Measurements from ENCODE around the gene FYB1. TPM values are rescaled to one million over a fixed set of nuclear protein-coding genes. Genes with fewer than 3 reads are reported as not detected.
"Not testable (repeated sequence)": the region's sequence is repeated elsewhere in the genome, so short reads cannot be mapped to it uniquely, and the experiment has no call there.

Gene FYB1, protein sequence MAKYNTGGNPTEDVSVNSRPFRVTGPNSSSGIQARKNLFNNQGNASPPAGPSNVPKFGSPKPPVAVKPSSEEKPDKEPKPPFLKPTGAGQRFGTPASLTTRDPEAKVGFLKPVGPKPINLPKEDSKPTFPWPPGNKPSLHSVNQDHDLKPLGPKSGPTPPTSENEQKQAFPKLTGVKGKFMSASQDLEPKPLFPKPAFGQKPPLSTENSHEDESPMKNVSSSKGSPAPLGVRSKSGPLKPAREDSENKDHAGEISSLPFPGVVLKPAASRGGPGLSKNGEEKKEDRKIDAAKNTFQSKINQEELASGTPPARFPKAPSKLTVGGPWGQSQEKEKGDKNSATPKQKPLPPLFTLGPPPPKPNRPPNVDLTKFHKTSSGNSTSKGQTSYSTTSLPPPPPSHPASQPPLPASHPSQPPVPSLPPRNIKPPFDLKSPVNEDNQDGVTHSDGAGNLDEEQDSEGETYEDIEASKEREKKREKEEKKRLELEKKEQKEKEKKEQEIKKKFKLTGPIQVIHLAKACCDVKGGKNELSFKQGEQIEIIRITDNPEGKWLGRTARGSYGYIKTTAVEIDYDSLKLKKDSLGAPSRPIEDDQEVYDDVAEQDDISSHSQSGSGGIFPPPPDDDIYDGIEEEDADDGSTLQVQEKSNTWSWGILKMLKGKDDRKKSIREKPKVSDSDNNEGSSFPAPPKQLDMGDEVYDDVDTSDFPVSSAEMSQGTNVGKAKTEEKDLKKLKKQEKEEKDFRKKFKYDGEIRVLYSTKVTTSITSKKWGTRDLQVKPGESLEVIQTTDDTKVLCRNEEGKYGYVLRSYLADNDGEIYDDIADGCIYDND
- 1.6 TPM for total RNA-seq

DNA sequence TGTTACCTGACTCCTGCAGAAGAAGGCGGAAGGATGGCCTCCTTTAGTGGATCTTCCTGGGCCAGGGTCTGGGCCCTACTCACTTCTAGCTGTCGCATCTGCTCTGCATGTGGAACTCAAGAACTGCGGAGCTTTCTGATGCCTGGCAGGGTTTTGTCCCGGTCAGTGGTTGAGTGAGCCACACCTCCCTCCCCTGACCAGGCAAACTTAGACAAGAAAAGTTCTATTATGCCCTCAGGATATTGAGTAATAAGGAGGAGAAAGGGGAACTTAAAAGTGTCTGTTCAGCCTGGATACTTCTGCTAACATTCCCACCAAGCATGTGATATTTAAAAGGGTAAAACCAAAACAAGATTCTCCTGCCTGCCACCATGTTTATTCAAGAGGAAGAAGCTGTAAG is at the start of gene FYB1:
Gene FYB1, minus strand, starts transcription at position 127 of the 400 bp plus-strand sequence. CDS start 16,603 bp downstream, outside the sequence.
- DNase-seq (ENCODE audit: low spot score in 2 of 2): no peak
- FAIRE-seq: no peak

DNA sequence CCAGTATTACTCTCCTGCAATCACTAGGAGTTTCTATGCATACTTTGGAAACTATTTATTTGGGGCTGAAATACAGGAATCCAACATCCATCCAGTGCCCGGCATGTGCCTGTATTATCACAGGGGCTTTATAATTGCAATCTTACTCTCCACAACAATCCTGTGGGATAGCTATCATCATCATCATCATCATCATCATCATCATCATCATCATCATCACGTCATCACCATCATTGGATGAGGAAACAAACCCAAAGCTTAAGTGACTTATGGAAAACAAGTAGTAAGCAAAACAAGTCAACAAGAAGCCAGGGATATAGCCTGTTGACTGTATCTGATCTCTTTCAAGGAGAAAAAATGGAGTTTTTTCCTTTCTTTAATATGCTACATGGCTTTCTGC is 47.8 kb upstream of the FYB1 start:
- DNase-seq (ENCODE audit: low spot score in 2 of 2): no peak
- no peak for FAIRE-seq

DNA sequence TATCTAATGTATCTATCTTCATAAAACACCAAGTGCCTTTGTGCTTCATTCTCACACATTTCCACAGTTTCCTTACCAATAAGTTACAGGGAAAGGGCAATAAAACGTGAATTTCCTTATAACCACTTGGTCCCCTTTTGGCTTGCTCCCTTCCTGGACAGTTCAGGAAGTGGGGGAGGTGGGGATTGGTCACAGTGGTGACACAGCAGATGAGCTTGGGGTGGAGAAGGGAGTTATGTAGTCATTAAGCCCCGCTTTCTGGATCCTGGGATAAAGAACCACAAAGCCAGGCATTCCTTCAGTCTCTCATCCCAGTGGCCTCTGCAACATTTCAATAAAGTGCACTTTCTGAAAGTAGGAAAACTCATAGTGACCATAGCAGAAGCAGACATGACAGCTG is 47.1 kb upstream of the FYB1 start:
- no peak for FAIRE-seq
- no peak for DNase-seq (ENCODE audit: low spot score in 2 of 2)

DNA sequence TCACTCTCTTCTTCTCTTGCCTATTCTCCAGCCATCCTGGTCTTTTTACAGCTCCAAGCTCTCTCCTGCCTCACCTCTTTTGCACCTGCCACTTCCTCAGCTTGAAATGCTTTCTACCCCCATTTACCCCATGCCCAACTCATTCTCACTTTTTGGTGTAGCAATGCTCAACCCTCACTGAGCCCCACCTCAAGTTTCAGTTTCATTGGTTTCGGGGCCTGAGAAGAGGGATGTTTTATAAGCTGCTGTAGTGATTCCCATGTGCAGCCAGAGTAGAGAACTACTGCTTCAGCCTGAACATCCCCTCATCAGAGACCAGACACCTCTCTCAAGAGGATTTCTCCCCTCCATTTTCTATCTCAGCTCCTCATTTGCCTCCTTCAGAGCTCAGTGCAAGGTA is 45.2 kb upstream of the FYB1 start:
- DNase-seq (ENCODE audit: low spot score in 2 of 2) (no peak), FAIRE-seq (no peak)

DNA sequence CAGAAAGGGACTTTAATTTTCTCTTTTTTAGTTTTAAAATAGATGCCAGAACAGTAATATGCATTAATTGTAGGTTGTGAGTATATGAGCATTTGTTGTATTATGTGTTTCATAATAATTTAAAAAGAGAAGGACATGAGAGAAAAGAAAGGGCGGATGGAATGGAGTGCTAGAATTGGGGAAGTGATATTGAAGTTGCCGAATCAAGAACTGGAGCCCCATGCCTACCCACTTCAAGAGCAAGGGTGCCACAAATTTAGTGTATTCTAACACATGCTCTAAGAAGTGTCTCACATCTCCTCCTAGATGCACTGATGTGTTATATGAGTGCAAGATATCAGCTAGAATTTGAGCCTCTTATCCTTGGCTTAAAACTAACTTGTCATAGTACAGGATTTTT is 43.6 kb upstream of the FYB1 start:
- no peak for FAIRE-seq
- no peak for DNase-seq (ENCODE audit: low spot score in 2 of 2)

DNA sequence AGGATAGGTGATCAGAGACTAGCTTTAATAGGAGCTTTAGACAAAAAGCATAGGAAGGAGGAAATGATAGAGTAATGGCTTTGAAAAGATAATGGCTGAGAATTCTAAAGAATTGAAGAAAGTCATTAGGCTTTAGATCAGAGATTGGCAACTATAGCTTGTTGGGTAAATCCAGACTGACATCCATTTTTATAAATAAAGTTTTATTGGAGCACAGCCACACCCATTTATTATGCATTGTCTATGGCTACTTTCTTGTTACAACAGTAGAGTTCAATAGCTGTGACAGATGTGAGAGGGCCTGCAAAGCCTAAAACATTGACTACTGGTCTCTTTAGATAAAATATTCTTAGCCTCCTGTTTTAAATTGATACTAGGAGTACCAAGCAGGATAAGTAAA is 40.7 kb upstream of the FYB1 start:
- DNase-seq (ENCODE audit: low spot score in 2 of 2) (no peak), FAIRE-seq (no peak)

DNA sequence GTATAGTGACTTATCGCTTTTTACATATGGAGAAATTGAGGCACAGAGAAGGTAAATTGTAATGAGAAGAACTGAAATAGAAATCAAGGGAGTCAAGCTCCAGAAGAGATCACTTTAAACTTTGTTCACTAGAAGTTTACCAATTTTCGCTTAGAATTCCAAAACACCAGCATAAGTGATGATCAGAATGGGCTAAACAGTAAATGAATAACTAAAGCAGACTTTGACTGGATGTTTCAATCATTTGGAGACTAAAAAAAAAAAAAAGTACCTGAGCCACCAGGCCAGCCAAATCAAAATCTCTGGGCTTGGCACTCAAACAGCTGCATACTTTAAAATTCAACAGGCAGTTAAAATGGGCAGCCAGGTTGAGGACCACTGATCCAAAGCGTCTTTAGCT is 38.2 kb upstream of the FYB1 start:
- FAIRE-seq (no peak), DNase-seq (ENCODE audit: low spot score in 2 of 2) (no peak)

DNA sequence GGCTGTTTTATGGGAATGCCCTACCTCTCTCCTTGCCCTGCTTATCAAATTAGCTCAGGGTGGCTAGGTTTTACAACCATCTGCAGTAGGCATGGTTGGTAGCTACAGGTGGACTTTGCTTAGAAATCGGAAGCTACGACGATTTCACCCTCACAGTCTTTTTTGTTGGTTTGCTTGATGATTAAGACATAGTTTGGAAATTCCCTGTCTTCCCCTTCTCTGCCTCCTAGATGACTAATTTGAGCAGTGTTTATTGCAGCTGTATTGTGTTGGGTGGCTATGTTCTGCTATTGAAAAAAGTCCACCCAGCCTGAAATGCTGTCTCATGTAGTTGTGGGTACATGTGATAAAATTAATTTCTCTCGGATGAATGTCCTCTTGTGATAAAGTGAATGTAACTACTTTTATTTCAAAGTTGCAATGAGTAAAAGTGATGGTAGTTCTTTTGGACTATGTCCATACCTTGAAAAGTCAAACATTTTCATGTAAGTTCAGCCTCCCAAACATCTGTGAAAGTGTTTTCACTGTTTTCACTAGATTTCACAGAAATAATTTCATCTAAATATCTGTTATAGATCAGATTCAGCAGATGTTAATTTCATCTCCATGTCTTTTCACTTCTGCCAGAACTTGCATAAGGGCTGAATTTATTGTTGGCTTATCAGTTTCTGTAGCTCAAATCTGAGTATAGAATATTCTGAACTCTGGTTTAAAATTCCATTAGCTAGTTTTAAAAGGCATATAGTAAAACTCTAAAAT is 37.3 kb upstream of the FYB1 start:
- FAIRE-seq (no peak), DNase-seq (ENCODE audit: low spot score in 2 of 2) (no peak)

DNA sequence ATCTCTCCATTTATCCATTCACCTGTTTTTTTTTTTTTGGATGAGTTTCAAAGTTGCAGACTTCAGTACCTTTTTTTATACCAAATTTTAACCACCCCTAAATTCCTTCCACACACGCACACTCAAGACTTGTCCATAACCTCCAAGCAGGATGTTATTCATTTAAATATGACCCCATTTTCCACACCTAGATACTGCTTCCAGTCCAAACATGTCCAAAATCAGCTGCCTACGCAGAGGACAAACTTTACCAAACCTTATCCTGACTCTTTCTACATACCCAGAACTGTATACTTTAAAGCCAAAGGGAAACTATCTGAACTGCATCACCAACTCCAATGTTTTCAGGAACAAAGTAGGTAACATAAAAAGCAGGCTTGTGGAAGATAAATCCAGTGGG is 36.0 kb upstream of the FYB1 start:
- FAIRE-seq: no peak
- no peak for DNase-seq (ENCODE audit: low spot score in 2 of 2)

DNA sequence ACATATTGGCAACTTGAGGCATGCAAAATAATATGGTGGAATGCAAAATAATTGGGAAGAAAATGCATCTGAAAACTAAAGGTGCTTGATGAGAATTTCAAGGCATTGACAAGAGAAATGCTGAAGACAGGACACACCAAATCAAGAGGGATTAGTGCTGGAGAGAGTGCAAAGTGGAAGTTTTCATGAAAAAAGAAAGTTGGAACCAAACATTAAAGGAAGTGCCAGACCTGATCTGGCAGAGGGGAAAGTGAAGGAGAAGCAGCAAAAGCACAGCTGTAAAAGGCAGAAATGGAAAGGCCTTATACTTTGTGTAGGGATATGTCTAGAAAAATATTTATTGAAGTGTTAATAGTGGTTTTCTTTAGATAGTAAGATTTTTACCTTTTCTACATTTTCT is 35.3 kb upstream of the FYB1 start:
- no peak for FAIRE-seq
- DNase-seq (ENCODE audit: low spot score in 2 of 2): no peak

DNA sequence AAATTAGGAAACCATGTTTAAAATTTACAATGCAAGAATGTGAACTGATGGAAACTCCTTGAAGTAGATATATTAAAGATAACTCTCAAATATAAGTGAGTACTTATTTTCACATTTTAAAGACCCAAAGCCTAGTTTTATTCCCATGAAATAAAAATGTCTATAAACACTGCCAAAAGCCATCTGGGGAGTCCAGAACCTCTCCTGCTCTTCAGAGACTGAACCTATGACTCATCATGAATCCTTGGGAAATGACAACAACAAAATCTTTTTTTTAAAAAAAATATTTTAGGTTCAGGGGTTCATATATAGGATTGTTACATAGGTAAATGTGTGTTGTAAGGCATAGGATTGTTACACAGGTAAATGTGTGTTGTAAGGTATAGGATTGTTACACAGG is 33.8 kb upstream of the FYB1 start:
- FAIRE-seq (no peak), DNase-seq (ENCODE audit: low spot score in 2 of 2) (no peak)

DNA sequence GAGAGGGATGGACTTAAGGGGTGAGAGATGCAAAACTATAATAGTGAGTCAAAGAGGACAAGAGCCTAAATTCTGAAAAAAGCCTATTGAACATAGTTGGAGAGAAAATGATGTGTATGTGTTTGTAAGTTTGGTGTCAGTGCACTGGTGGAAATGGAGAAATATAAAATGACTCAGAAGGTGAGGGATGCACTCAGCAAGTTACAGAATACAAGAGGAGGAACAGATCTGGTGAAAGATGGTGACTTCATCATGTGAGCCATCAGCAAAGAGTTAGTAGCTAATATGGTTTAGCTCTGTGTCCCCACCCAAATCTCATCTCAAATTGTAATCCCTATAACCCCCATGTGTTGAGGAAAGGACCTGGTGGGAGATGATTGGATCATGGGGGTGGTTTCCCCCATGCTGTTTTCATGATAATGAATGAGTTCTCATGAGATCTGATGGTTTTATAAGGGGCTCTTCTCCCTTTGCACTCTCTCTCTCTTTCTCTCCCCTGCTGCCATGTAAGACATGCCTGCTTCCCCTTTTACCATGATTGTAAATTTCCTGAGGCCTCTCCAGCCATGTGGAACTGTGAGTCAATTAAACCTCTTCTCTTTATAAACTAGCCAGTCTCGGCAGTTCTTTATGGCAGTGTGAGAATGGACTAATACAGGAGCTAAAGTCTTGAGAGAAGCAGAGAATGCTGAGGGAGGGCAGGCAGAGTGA is 30.4 kb upstream of the FYB1 start:
- no peak for FAIRE-seq
- no peak for DNase-seq (ENCODE audit: low spot score in 2 of 2)

DNA sequence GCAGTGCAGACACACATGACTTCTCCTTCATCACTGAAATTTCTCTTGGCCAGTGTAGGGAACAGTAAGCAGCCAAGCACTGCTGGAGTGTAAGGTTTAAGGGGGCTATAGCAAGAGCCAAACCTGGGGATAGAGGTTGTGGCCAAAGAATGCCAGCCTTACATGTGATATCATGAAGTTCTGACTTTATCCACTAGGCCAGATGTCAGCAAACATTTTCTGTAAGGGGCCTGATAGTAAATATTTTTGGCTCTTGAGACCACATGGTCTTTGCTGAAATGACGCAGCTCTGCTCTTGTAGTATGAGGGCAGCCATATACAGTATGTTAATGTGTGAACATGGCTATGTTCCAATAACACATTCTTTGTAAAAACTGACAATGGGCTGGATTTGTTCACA is 29.7 kb upstream of the FYB1 start:
- DNase-seq (ENCODE audit: low spot score in 2 of 2) (no peak), FAIRE-seq (no peak)

DNA sequence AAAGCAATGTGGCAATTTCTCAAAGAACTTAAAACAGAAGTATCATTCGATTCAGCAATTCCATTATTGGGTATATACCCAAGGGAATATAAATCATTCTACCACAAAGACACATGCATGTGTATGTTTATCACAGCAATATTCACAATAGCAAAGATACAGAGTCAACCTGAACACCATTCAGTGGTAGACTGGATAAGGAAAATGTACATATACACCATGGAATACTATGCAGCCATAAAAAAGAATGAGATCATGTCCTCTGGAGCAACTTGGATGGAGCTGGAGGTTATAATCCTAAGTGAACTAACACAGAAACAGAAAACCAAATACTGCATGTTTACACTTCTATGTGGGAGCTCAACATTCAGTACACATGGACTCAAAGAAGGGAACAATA is 21.4 kb upstream of the FYB1 start:
- DNase-seq (ENCODE audit: low spot score in 2 of 2): no peak
- no peak for FAIRE-seq

DNA sequence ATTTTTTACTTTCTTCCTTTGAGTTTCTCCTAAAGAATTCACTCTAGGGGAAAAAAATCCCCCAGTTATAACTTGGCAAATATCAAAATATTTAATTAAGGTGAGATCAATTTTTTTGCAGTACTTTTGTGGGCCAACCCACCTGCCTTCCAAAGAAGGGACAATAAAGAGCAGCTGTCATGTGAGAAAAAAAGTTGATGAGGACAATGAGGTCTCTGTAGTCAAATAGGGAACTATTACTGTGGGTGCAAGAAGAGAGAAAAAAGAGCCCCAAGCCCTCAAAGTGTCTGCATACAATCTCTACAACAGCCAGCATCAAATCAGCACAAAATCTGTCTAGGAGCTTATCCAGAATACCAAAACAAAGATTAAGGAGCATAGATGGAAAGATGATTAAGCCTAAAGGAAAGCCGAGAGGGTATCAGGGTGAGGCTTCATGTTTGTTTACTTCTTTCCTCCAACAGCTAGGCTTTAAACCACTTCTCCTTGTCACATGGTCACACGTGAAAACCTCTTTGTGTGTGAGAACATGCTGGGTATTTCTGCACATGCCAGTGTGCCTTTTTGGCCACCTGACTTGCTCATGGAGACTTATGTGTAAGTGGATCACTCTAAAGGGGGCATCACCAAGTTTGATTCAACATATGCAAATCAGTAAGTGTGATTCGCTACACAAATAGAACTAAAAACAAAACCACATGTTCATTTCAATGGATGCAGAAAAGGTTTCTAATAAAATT is 19.2 kb upstream of the FYB1 start:
- FAIRE-seq: no peak
- no peak for DNase-seq (ENCODE audit: low spot score in 2 of 2)

DNA sequence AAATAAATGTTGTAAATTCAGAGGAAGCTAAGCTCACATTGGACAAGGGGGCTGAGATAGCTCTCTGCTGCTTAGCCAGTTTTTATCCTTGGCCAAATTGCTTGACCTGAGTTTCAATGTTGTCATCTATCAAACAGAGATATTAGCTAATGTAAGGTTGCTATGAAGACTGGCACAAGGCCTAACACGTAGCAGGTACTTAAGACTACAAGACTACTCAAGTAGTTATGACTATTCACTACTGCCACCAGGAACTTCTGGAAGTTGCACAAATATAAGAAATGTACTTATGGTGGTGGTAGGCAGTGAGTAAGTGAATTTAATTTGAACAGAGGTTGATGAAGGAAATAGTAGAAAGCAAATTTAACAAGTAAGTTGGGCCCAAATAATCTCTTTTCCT is 17.4 kb upstream of the FYB1 start:
- no peak for FAIRE-seq
- no peak for DNase-seq (ENCODE audit: low spot score in 2 of 2)

DNA sequence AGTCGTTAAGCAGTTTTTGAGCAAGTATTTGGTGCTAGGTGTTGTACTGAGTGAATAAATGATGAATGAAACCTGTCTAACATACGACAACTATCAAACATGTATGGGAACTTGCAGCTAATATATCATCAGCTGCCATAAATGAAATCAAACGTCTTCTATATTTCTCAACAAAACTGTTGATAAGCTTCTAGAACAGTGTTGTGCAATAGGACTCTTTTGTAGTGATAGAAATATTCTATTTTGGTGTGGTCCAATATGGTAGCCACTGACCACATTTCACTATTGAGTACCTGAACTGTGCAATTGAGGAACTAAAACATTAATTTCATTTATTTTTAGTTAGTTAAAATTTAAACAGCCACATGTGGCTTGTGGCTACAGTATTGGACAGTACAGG is 16.3 kb upstream of the FYB1 start:
- FAIRE-seq: no peak
- DNase-seq (ENCODE audit: low spot score in 2 of 2): no peak

DNA sequence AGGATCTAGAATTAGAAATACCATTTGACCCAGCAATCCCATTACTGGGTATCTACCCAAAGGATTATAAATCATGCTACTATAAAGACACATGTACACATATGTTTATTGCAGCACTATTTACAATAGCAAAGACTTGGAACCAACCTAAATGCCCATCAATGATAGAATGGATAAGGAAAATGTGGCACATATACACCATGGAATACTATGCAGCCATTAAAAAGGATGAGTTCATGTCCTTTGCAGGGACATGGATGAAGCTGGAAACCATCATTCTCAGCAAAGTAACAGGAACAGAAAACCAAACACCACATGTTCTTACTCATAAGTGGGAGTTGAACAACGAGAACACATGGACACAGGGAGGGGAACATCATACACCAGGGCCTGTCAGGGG is 15.1 kb upstream of the FYB1 start:
- FAIRE-seq; DNase-seq (ENCODE audit: low spot score in 2 of 2): not testable (repeated sequence)

DNA sequence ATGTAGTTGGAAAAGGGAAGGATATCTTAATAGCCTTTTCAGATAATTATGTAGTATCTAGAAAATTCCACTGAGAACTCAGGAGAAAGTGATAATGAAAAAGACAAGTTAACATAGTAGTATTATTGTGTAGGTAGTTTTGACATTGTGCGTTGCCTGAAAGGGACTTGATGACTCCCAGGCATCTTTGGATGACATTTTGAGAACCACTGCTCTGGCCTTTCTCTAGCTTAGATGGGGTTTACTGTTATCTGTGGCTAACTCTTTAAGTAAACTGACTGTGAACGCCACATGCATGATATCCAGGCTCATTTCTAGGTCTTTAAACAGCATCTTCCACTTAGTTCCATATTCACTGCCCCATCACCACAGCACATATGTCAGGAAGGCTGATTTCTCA is 14.4 kb upstream of the FYB1 start:
- FAIRE-seq (no peak), DNase-seq (ENCODE audit: low spot score in 2 of 2) (no peak)

All from frontal cortex (tissue), 4 donors.